Amniotic epithelial cell (primary cell): ENCODE data around the gene GALNTL6.
"Not testable (repeated sequence)": the region's sequence is repeated elsewhere in the genome, so short reads cannot be mapped to it uniquely, and the experiment has no call there.

Experiments
- DNase-seq: peaks from one replicate; pipeline ENCODE4 v3.0.0-alpha.2; 2010; ENCODE audit warnings: low read depth

GALNTL6 gene

GRCh38 chr4:172865531-172866127 lies 1052.4 kb downstream of the GALNTL6 start:
- DNase-seq, result no peak

- DNase-seq, result no peak
Observed at GRCh38 chr4:172866421-172866820, 1053.2 kb downstream of the GALNTL6 start.

- no peak for DNase-seq
Observed at GRCh38 chr4:172867835-172868234, 1054.6 kb downstream of the GALNTL6 start.

GRCh38 chr4:172868271-172868670 lies 1055.1 kb downstream of the GALNTL6 start:
- DNase-seq, result no peak

- DNase-seq, result no peak
Observed at GRCh38 chr4:172869621-172870268, 1056.5 kb downstream of the GALNTL6 start.

- DNase-seq, result no peak
Observed at GRCh38 chr4:172871381-172871780, 1058.2 kb downstream of the GALNTL6 start.

- no peak for DNase-seq
Observed at GRCh38 chr4:172874944-172875343, 1061.7 kb downstream of the GALNTL6 start.

GRCh38 chr4:172876394-172876793 lies 1063.2 kb downstream of the GALNTL6 start:
- no peak for DNase-seq

GRCh38 chr4:172881645-172882044 lies 1068.4 kb downstream of the GALNTL6 start:
- DNase-seq, result no peak

GRCh38 chr4:172887358-172887757 lies 1074.2 kb downstream of the GALNTL6 start:
- not testable (repeated sequence) for DNase-seq

GRCh38 chr4:172887959-172888358 lies 1074.8 kb downstream of the GALNTL6 start:
- no peak for DNase-seq

GRCh38 chr4:172892300-172892699 lies 1079.1 kb downstream of the GALNTL6 start:
- DNase-seq, result peak; percentile 4

GRCh38 chr4:172895699-172896098 lies 1082.5 kb downstream of the GALNTL6 start:
- no peak for DNase-seq

GRCh38 chr4:172897046-172897445 lies 1083.8 kb downstream of the GALNTL6 start:
- no peak for DNase-seq

- DNase-seq, result no peak
Observed at GRCh38 chr4:172898715-172899114, 1085.5 kb downstream of the GALNTL6 start.

GRCh38 chr4:172899861-172900260 lies 1086.7 kb downstream of the GALNTL6 start:
- no peak for DNase-seq

- DNase-seq, result no peak
Observed at GRCh38 chr4:172900900-172901299, 1087.7 kb downstream of the GALNTL6 start.

- not testable (repeated sequence) for DNase-seq
Observed at GRCh38 chr4:172912468-172912867, 1099.3 kb downstream of the GALNTL6 start.

- not testable (repeated sequence) for DNase-seq
Observed at GRCh38 chr4:172917403-172917802, 1104.2 kb downstream of the GALNTL6 start.

- DNase-seq, result no peak
Observed at GRCh38 chr4:172919269-172919668, 1106.1 kb downstream of the GALNTL6 start.

GRCh38 chr4:172927096-172927814 lies 1114.1 kb downstream of the GALNTL6 start:
- no peak for DNase-seq

- DNase-seq, result no peak
Observed at GRCh38 chr4:172928347-172928746, 1115.1 kb downstream of the GALNTL6 start.
